Loucy (cell line): ENCODE data around the gene UQCC5.

Experiments
- H2AFZ ChIP-seq: fragments of 200-600 bp; sonication (generic); 2 replicates; pipeline ENCODE4 v1.6.0; 2016; ENCODE audit warnings: antibody characterized with exemption, mild to moderate bottlenecking, low read length, moderate library complexity
- H3F3A ChIP-seq: fragments of 200-600 bp; 2 replicates; pipeline ENCODE4 v1.6.0; 2016; ENCODE audit warnings: antibody characterized with exemption, low read depth, mild to moderate bottlenecking
- H3K27me3 ChIP-seq: fragments of 200-600 bp; sonication (generic); 2 replicates; pipeline ENCODE4 v1.6.1; 2014; ENCODE audit warnings: low read length, mild to moderate bottlenecking; ENCODE audit not compliant: insufficient read depth, poor library complexity, severe bottlenecking
- H3K36me3 ChIP-seq: fragments of 200-600 bp; sonication (generic); 2 replicates; pipeline ENCODE4 v1.6.1; 2016; ENCODE audit warnings: low read length; ENCODE audit not compliant: insufficient read depth
- H3K4me1 ChIP-seq: fragments of 200-600 bp; sonication (generic); 2 replicates; pipeline ENCODE4 v1.5.1; 2014; ENCODE audit warnings: low read length, mild to moderate bottlenecking; ENCODE audit not compliant: insufficient read depth, poor library complexity, severe bottlenecking
- H3K4me2 ChIP-seq: fragments of 200-600 bp; sonication (generic); 2 replicates; pipeline ENCODE4 v1.6.0; 2014; ENCODE audit warnings: antibody characterized with exemption, low read length, low read depth, mild to moderate bottlenecking; ENCODE audit not compliant: poor library complexity, severe bottlenecking
- H3K4me3 ChIP-seq: fragments of 200-600 bp; sonication (generic); 2 replicates; pipeline ENCODE4 v1.5.1; 2014; ENCODE audit warnings: low read length, mild to moderate bottlenecking, mixed read lengths; ENCODE audit not compliant: poor library complexity, severe bottlenecking
- H3K79me2 ChIP-seq: fragments of 200-600 bp; sonication (generic); 2 replicates; pipeline ENCODE4 v1.6.1; 2014; ENCODE audit warnings: low read length; ENCODE audit not compliant: insufficient read depth
- H3K9ac ChIP-seq: fragments of 200-600 bp; sonication (generic); 2 replicates; pipeline ENCODE4 v1.6.0; 2014; ENCODE audit warnings: mild to moderate bottlenecking, low read depth, low read length, moderate library complexity; ENCODE audit not compliant: poor library complexity, severe bottlenecking
- H3K9me2 ChIP-seq: fragments of 200-600 bp; sonication (generic); replicated peaks from 2 replicates; pipeline ENCODE4 v1.6.1; 2016; ENCODE audit warnings: low read depth, low read length, mixed read lengths
- H3K9me3 ChIP-seq: fragments of 200-600 bp; sonication (generic); 2 replicates; pipeline ENCODE4 v1.6.1; 2014; ENCODE audit warnings: mild to moderate bottlenecking, antibody characterized with exemption, low read length, low read depth; ENCODE audit not compliant: insufficient read depth
- H4K20me1 ChIP-seq: fragments of 200-600 bp; sonication (generic); 2 replicates; pipeline ENCODE4 v1.6.0; 2014; ENCODE audit warnings: antibody characterized with exemption, low read length, mild to moderate bottlenecking; ENCODE audit not compliant: insufficient read depth, poor library complexity, severe bottlenecking
- CTCF ChIP-seq: fragments of 200-600 bp; sonication (generic); conservative IDR thresholded peaks from 2 replicates; pipeline ENCODE4 v1.5.1; 2014; ENCODE audit warnings: mild to moderate bottlenecking, antibody characterized with exemption, low read length
- EZH2phosphoT487 ChIP-seq: fragments of 200-600 bp; IDR thresholded peaks from 2 replicates; pipeline ENCODE4 v1.6.1; 2018; ENCODE audit warnings: antibody characterized with exemption, mild to moderate bottlenecking, moderate library complexity, borderline replicate concordance

Gene UQCC5

GRCh38 chr3:52555056-52555455 is 18.7 kb downstream of the UQCC5 start:
- Histone ChIP-seq H3K9me2 (no peaks in the 10 kb centered on the region), H3K9me3 (no peaks in the 10 kb centered on the region), H3K4me3 (no peak overlapping the region), H3K4me1 (no peaks in the 10 kb centered on the region), H3K27me3 (no peaks in the 10 kb centered on the region), H3K36me3 (peaks cover 80% of the 10 kb centered on the region; the same call in 1 of the 2 replicates), H3F3A (no peaks in the 10 kb centered on the region), H3K4me2 (no peak overlapping the region), H3K79me2 (no peaks in the 10 kb centered on the region), H2AFZ (no peak overlapping the region), H4K20me1 (no peaks in the 10 kb centered on the region), H3K9ac (no peak overlapping the region)
- no peak for TF ChIP-seq EZH2phosphoT487
- no peak for TF ChIP-seq CTCF

- Histone ChIP-seq H3K4me3 (no peak overlapping the region), H3K4me1 (no peaks in the 10 kb centered on the region), H4K20me1 (no peaks in the 10 kb centered on the region), H3F3A (no peaks in the 10 kb centered on the region), H3K9me2 (no peaks in the 10 kb centered on the region), H2AFZ (no peak overlapping the region), H3K36me3 (peaks cover 79% of the 10 kb centered on the region; the same call in 1 of the 2 replicates), H3K79me2 (no peaks in the 10 kb centered on the region), H3K27me3 (no peaks in the 10 kb centered on the region), H3K9ac (no peak overlapping the region), H3K9me3 (no peaks in the 10 kb centered on the region), H3K4me2 (no peak overlapping the region)
- TF ChIP-seq EZH2phosphoT487 (no peak), CTCF (no peak)
Measured at GRCh38 chr3:52557011-52557960, 20.9 kb downstream of the UQCC5 start.

- Histone ChIP-seq H3K9ac (no peak overlapping the region), H3K36me3 (peaks cover 81% of the 10 kb centered on the region; the same call in 1 of the 2 replicates), H3K9me2 (no peaks in the 10 kb centered on the region), H2AFZ (no peak overlapping the region), H4K20me1 (no peaks in the 10 kb centered on the region), H3K4me3 (no peak overlapping the region), H3K4me2 (no peak overlapping the region), H3K4me1 (no peaks in the 10 kb centered on the region), H3K9me3 (no peaks in the 10 kb centered on the region), H3F3A (no peaks in the 10 kb centered on the region), H3K27me3 (no peaks in the 10 kb centered on the region), H3K79me2 (no peaks in the 10 kb centered on the region)
- TF ChIP-seq EZH2phosphoT487 (no peak), CTCF (no peak)
Measured at GRCh38 chr3:52558436-52558835, 22.0 kb downstream of the UQCC5 start.
